ENCODE data around the gene NPLOC4.

The NPLOC4 gene

DNA sequence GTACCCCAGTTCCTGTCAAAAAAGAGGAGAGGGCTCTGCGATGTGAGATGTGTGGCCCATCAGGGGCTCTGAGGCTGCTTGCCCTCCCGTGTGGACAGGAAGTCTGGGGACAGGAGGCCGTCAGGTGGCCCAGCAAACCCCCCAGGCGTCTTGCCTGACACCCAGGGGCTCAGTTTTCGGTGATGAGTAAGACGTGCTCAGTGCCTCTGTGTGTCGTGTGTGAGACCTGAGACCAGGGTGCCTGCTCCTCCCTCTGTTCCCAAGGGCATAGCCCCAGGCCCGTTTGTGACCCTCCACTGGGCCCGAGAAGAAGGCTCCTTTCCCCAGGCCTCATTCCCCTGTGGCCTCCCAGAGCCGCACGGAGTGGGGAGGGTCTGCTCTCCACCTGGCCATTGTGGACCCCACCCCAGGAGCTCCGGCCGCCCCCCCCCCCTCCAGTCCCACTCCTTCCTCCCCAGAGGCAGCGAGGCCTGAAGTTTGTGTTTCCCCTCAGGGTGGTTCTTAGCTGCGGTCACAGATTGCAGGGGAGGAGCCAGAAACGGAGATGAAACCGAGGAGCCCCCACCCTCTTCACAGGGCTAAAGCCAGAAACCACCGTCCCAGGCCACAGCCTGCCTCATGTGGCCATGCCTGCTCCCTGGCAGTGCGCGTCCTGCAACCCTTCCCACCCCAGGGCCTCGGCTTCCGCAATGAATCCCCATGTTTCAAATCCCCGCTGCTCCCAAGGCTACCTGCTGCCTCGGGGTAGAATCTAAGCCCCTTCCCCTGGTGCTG, 119.4 kb downstream of the NPLOC4 start:
- DNase-seq (ENCODE audit: low read depth, low spot score) = no peak
- Histone ChIP-seq H3K9me3 (ENCODE audit: control insufficient read depth, insufficient read depth, low read length) (no peaks in the 10 kb centered on the region), H3K4me1 (ENCODE audit: control insufficient read depth, insufficient read depth, low read length) (peaks cover 15% of the 10 kb centered on the region), H3K27me3 (ENCODE audit: control insufficient read depth, insufficient read depth, low read length) (no peaks in the 10 kb centered on the region; the same call in 1 of the 2 replicates), H3K27ac (ENCODE audit: low read length) (no peak overlapping the region), H3K4me3 (ENCODE audit: low read length) (no peak overlapping the region), H3K36me3 (ENCODE audit: control insufficient read depth, insufficient read depth, low read length) (no peaks in the 10 kb centered on the region)
- no CpG with 5 or more reads among the region's 24 CpGs for WGBS (ENCODE audit: insufficient coverage, insufficient read length)

DNA sequence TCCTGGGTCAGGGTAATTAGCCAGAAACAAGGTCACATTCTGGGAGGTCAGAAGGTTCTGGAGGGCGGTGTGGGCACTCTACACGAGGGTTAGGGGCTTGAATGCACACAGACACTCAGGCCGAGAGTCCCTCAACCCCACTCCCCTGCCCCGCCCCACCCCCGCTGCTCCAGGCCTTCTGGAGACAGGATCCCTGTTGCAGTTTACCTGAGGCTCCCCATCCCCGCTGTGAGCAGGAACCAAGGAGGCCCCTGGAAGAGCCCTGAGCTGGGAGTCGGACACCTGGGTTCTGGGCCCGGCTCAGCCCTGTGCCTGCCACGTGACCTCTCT, 119.9 kb downstream of the NPLOC4 start:
- no CpG with 5 or more reads among the region's 9 CpGs for WGBS (ENCODE audit: insufficient coverage, insufficient read length)
- H3K27me3 ChIP-seq (ENCODE audit: control insufficient read depth, insufficient read depth, low read length) = no peaks in the 10 kb centered on the region; the same call in 1 of the 2 replicates
- DNase-seq (ENCODE audit: low read depth, low spot score) = no peak
- H3K4me3 ChIP-seq (ENCODE audit: low read length) = no peak overlapping the region
- H3K36me3 ChIP-seq (ENCODE audit: control insufficient read depth, insufficient read depth, low read length) = no peaks in the 10 kb centered on the region
- H3K27ac ChIP-seq (ENCODE audit: low read length) = no peak overlapping the region
- peaks cover 15% of the 10 kb centered on the region for H3K4me1 ChIP-seq (ENCODE audit: control insufficient read depth, insufficient read depth, low read length)
- no peaks in the 10 kb centered on the region for H3K9me3 ChIP-seq (ENCODE audit: control insufficient read depth, insufficient read depth, low read length)

DNA sequence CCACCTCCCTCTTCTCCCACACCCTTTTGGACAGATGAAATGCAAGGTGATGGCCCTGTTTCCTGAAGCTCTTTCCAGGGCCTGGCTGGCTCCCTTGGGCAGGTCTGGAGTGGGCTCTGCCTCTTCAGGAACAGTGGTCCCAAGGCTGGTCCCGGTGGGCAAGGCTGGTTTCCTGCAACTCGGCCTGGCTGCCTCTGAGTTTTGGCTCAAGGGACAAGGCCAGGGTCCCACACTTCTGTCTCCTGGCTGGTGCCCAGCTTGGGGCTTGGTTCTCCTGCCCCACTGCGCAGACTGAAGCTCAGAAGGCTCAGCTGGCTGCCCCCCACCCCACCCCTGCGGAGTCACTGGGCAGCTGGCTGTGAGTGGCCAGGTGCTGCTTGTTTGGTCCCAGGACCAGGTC, 120.5 kb downstream of the NPLOC4 start:
- peaks cover 4% of the 10 kb centered on the region for H3K36me3 ChIP-seq (ENCODE audit: control insufficient read depth, insufficient read depth, low read length)
- peaks cover 15% of the 10 kb centered on the region for H3K4me1 ChIP-seq (ENCODE audit: control insufficient read depth, insufficient read depth, low read length)
- no peak for DNase-seq (ENCODE audit: low read depth, low spot score)
- no peaks in the 10 kb centered on the region; the same call in 1 of the 2 replicates for H3K27me3 ChIP-seq (ENCODE audit: control insufficient read depth, insufficient read depth, low read length)
- no peak overlapping the region for H3K27ac ChIP-seq (ENCODE audit: low read length)
- no peaks in the 10 kb centered on the region for H3K9me3 ChIP-seq (ENCODE audit: control insufficient read depth, insufficient read depth, low read length)
- WGBS (ENCODE audit: insufficient coverage, insufficient read length) = no CpG with 5 or more reads among the region's 4 CpGs
- no peak overlapping the region for H3K4me3 ChIP-seq (ENCODE audit: low read length)

DNA sequence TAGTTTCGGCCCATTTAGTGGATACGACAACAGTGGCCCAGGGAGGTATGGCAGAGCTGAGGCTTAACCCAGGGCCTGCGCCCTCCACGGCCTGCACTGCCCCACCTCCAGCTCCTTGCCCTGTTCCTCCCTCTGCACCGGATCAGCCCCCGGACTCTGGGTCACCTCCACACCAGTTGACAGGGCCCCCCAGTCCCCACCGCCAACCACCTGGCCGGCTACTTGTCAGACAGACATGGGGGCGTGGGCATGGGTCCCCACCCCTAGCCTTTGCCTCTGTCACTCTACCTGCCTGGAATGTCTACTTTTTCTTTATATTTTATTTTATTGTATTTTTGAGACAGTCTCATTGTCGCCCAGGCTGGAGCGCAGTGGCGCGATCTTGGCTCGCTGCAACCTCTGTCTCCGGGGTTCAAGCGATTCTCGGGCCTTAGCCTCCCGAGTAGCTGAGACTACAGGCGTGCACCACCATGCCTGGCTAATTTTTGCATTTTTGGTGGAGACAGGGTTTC, 121.3 kb downstream of the NPLOC4 start:
- H3K4me3 ChIP-seq (ENCODE audit: low read length) = peak overlapping the region; percentile 73; the same call in 1 of the 2 replicates
- H3K27ac ChIP-seq (ENCODE audit: low read length) = no peak overlapping the region
- H3K36me3 ChIP-seq (ENCODE audit: control insufficient read depth, insufficient read depth, low read length) = peaks cover 13% of the 10 kb centered on the region
- no peaks in the 10 kb centered on the region; the same call in 1 of the 2 replicates for H3K27me3 ChIP-seq (ENCODE audit: control insufficient read depth, insufficient read depth, low read length)
- no CpG with 5 or more reads among the region's 19 CpGs for whole genome bisulfite sequencing (ENCODE audit: insufficient coverage, insufficient read length)
- H3K4me1 ChIP-seq (ENCODE audit: control insufficient read depth, insufficient read depth, low read length) = peaks cover 15% of the 10 kb centered on the region
- no peak for DNase-seq (ENCODE audit: low read depth, low spot score)
- H3K9me3 ChIP-seq (ENCODE audit: control insufficient read depth, insufficient read depth, low read length) = no peaks in the 10 kb centered on the region

DNA sequence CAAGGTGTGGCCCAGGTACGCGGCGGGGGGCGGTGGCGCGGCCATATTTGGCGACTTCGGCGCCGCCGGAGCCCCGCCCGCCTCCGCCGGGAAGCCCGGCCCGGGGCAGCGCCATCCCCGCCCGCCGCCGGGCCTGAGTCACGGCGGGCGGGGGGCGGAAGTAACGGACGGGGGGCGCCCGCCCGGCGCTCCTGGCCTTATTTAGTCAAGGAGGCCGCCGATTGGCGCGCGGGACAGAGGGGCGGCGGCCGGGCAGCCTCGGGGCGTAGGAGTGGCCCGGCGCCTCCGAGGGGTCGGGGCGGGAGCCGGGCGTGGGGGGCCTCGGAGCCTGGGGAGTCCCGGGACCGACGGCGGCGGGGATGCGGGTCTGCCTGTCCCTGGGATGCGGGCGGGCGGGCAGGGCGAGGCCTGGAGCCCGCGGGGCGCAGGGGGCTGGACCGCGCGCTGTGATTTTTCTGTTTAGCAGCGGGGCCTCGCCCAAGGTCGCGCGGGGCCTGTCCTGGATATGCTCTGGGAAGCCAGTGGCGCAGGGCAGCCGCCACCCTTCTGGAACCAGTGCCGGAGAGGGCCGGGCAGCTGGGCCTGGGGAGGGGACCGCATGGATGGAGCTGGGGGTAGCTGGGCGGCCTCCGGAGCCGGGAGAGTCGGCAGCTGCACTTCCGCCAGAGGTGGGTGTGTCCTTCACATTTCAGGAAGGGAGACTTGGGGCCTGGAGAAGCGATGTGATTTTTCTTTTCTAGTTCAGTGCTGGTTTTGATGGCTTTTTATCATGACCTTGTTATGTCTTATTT, 122.0 kb downstream of the NPLOC4 start:
- no peaks in the 10 kb centered on the region; the same call in 1 of the 2 replicates for H3K27me3 ChIP-seq (ENCODE audit: control insufficient read depth, insufficient read depth, low read length)
- H3K4me3 ChIP-seq (ENCODE audit: low read length) = peak overlapping the region; percentile 73; the same call in 1 of the 2 replicates
- no peak for DNase-seq (ENCODE audit: low read depth, low spot score)
- H3K27ac ChIP-seq (ENCODE audit: low read length) = no peak overlapping the region
- WGBS (ENCODE audit: insufficient coverage, insufficient read length) = no CpG with 5 or more reads among the region's 82 CpGs
- H3K4me1 ChIP-seq (ENCODE audit: control insufficient read depth, insufficient read depth, low read length) = peaks cover 13% of the 10 kb centered on the region
- peaks cover 19% of the 10 kb centered on the region for H3K36me3 ChIP-seq (ENCODE audit: control insufficient read depth, insufficient read depth, low read length)
- no peaks in the 10 kb centered on the region for H3K9me3 ChIP-seq (ENCODE audit: control insufficient read depth, insufficient read depth, low read length)

DNA sequence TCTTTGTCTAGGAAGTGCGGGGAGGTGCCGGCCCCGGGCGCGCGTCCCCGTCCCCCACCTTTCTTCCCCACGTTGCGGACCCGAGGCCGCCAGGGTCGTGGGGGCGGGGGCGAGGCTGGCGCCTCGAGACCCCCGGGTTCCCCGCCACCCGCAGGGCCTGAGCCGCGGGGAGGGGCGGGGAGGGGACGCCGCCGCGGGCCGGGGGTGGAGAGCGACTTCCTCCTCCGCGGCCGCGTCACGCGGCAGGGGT, 122.5 kb downstream of the NPLOC4 start:
- Histone ChIP-seq H3K27ac (ENCODE audit: low read length) (no peak overlapping the region), H3K36me3 (ENCODE audit: control insufficient read depth, insufficient read depth, low read length) (peaks cover 24% of the 10 kb centered on the region), H3K27me3 (ENCODE audit: control insufficient read depth, insufficient read depth, low read length) (no peaks in the 10 kb centered on the region; the same call in 1 of the 2 replicates), H3K9me3 (ENCODE audit: control insufficient read depth, insufficient read depth, low read length) (no peaks in the 10 kb centered on the region), H3K4me3 (ENCODE audit: low read length) (peak overlapping the region; percentile 73; the same call in 1 of the 2 replicates), H3K4me1 (ENCODE audit: control insufficient read depth, insufficient read depth, low read length) (peaks cover 12% of the 10 kb centered on the region)
- DNase-seq (ENCODE audit: low read depth, low spot score) = no peak
- WGBS (ENCODE audit: insufficient coverage, insufficient read length) = no CpG with 5 or more reads among the region's 34 CpGs

DNA sequence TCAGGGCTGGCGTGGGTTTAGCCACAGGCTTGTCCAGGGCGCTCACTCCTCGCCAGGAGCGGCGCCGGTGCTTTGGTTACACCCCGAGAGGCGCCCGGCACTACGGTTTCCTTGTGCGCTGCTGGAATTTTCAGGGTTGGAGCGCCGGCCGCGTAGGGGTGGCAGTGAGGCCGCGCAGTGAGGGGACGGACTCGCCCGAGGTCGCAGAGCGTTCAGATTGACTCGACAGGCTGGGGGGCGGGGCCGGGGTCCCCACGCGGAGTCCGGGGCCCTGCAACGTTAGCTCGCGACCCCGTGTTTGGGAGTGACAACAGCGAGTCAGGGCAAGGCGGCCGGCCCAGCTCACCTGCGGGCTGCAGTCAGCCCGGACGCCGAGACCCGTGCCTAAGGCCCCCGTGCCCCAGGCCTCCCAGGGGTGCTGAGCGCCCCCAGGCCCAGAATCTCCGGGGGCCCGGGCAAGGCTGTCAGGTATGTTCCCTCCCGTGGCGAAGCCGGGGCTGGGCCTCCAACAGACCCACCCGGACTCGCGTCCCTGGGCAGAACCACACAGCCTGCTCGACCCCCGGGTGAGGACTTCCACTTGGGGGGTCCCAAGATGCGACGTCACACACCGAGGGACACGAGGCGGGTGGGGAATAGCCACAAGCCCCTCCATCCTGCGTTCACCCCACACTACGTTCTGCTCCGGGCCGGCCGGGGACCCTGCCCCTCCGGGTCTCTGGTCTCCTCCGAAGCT, 123.0 kb downstream of the NPLOC4 start:
- no peaks in the 10 kb centered on the region for H3K9me3 ChIP-seq (ENCODE audit: control insufficient read depth, insufficient read depth, low read length)
- H3K27me3 ChIP-seq (ENCODE audit: control insufficient read depth, insufficient read depth, low read length) = no peaks in the 10 kb centered on the region; the same call in 1 of the 2 replicates
- no CpG with 5 or more reads among the region's 64 CpGs for WGBS (ENCODE audit: insufficient coverage, insufficient read length)
- peak overlapping the region; percentile 73 for H3K4me3 ChIP-seq (ENCODE audit: low read length)
- H3K36me3 ChIP-seq (ENCODE audit: control insufficient read depth, insufficient read depth, low read length) = peaks cover 24% of the 10 kb centered on the region
- no peak for DNase-seq (ENCODE audit: low read depth, low spot score)
- peaks cover 12% of the 10 kb centered on the region for H3K4me1 ChIP-seq (ENCODE audit: control insufficient read depth, insufficient read depth, low read length)
- H3K27ac ChIP-seq (ENCODE audit: low read length) = no peak overlapping the region

DNA sequence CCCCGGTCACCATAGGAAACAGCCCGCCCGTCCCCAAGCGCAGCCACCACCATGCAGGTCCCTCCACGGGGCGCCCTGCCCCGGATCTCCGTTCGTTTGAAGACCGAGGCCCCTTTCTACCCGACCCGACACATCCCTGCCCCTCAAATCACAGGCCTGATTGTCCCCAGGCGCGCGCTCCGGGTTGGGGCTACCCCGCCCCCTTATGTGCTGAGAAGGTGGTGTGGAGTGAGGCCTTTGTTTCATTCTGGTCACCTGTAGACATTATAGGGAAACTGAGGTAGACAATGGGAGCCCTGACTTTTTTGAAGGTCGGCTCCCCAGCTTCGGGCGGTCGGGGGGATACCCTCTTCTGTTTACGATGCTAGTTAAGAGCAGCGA, 123.5 kb downstream of the NPLOC4 start:
- Histone ChIP-seq H3K36me3 (ENCODE audit: control insufficient read depth, insufficient read depth, low read length) (peaks cover 24% of the 10 kb centered on the region), H3K4me3 (ENCODE audit: low read length) (peak overlapping the region; percentile 73; the same call in 1 of the 2 replicates), H3K27me3 (ENCODE audit: control insufficient read depth, insufficient read depth, low read length) (no peaks in the 10 kb centered on the region; the same call in 1 of the 2 replicates), H3K4me1 (ENCODE audit: control insufficient read depth, insufficient read depth, low read length) (peaks cover 9% of the 10 kb centered on the region), H3K27ac (ENCODE audit: low read length) (no peak overlapping the region), H3K9me3 (ENCODE audit: control insufficient read depth, insufficient read depth, low read length) (no peaks in the 10 kb centered on the region)
- DNase-seq (ENCODE audit: low read depth, low spot score) = no peak
- no CpG with 5 or more reads among the region's 23 CpGs for WGBS (ENCODE audit: insufficient coverage, insufficient read length)

DNA sequence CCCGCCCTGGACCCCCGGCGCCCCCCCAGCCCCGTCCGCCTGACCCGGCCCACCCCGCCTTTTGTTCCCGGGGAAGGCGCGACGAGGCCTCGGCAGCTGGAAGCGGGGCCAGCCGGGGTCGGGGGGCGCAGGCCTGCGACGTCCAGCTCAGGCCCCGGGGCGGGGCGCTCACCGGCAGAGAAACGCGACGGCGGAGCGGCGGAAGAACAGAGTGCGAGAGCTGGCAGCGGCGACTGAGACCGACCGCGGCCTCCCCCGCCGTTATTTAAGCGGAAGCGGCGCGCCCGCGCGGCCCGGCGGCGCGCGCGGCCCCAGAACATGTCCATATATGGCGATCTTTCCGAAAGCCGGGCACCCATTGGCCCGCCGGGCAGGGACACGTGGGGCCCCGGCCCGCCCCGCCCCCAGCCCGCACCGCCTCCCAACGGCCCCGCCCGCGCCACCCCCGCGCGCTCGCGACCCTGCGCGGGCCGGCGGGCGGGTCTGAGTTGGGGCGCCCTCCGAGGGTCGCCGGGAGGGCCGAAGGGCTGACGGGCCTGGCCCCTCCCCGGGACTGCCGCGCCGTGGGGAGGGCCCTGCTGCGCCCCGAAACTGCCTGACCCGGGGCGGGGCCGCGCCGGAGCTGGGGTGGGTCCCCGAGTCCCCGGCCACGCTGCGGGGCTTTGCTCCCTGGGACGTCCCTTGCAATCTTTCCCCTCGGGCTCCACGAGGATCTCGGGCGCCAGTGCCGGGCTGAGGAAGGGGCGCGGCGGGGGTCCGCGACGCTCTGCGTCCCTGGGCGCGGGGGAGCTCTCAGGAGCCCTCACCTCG, 124.1 kb downstream of the NPLOC4 start, which contains the start of gene ACTG1:
ACTG1 (minus strand) TSS at position 238 of the 810 bp plus-strand sequence. CDS start 445 bp downstream, outside the sequence.
- WGBS (ENCODE audit: insufficient coverage, insufficient read length) = no CpG with 5 or more reads among the region's 111 CpGs
- peaks cover 24% of the 10 kb centered on the region for H3K36me3 ChIP-seq (ENCODE audit: control insufficient read depth, insufficient read depth, low read length)
- H3K9me3 ChIP-seq (ENCODE audit: control insufficient read depth, insufficient read depth, low read length) = no peaks in the 10 kb centered on the region
- DNase-seq (ENCODE audit: low read depth, low spot score) = no peak
- no peaks in the 10 kb centered on the region for H3K27me3 ChIP-seq (ENCODE audit: control insufficient read depth, insufficient read depth, low read length)
- H3K4me3 ChIP-seq (ENCODE audit: low read length) = peak within 1 kb of the TSS; percentile 83
- no peak within 1 kb of the TSS for H3K27ac ChIP-seq (ENCODE audit: low read length)
- peaks cover 7% of the 10 kb centered on the region for H3K4me1 ChIP-seq (ENCODE audit: control insufficient read depth, insufficient read depth, low read length)

All from iPS DF 6.9 (cell line).